DMS 273 treated with DMSO at 0.1 percent for 48 hours (cell line): ENCODE measurements around the gene SLC44A1.

Source experiments
- DNase-seq: peaks from one replicate; lab custom pipeline; 2025; lab: John Stamatoyannopoulos, UW

SLC44A1 gene

DNA sequence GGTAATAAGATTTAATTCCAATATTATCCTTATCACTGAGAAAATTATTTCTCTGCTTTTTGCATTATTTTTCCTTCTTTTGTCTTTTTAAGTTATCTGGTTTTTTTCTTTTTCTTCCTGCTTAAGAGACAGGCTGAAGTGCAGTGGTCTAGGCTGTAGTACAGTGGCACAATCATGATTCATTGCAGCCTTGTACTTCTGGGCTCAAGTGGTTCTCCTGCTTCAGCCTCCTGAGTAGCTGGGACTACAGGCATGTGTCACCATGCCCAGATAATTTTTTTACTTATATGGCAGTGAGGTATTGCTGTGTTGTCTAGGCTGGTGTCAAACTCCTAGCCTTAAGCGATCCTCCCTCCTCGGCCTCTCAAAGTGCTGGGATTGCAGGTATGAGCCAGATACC is 93.9 kb downstream of the SLC44A1 start:
- no peak for DNase-seq

DNA sequence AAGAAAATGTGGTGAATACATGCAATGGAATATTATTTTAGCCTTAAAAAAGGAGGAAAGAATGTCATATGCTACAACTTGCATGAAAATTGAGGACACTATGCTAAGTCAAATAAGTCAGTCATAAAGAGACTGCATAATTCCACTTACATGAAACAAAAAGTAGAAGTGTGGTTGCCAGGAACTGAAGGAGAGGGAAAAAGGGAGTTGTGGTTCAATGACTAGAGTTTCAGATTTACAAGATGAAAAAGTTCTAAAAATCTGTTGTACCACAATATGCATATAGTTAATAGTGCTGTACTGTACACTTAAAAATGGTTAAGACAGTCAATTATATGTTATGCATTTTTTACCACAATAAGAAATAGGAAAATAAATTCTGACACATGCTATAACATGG is 95.4 kb downstream of the SLC44A1 start:
- DNase-seq: no peak

DNA sequence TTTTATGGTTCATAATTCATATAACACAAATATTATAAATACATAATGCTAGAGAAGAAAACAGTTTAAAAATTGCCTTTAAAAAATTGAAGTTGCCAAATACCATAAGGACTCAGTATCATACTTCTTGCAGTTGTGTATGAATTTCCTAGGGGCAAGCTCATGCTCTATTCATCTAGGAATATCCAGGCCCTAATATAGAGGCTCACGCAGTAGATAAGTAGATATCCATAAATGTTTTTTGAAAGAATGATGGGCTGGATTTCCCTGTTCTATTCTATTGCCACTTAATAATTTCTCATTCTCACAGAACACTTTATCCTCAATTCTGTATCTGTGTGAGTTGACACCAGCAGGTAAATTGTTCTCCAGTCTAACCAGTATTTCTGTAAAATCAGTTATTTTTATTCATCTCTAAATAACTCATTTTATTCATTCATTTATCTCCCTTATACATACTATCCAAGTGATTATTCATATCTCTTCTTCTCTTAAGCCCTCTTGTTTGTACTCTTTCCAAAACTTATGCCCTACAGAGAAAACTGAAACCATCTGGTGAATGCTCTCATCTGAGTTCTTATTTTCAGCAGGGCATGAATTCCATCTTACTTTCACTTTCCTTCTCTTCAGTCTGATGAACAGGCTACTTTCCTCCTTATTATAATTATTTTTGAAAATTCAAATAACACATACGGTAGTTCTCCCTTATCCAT is 97.1 kb downstream of the SLC44A1 start:
- no peak for DNase-seq

DNA sequence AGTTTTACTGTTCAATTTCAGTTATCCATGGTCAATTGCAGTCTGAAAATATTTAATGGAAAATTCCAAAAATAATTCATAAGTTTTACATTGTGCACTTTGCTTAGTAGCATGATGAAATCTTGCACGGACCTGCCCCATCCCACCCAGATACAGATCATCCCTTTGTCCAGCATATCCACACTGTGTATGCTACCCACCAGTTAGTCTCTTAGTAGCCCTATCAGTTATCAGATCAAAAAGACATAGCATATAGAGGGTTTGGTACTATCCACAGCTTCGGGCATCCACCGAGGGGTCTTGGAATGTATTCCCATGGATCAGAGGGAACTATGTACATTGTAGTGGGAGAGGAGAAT is 97.7 kb downstream of the SLC44A1 start:
- no peak for DNase-seq

DNA sequence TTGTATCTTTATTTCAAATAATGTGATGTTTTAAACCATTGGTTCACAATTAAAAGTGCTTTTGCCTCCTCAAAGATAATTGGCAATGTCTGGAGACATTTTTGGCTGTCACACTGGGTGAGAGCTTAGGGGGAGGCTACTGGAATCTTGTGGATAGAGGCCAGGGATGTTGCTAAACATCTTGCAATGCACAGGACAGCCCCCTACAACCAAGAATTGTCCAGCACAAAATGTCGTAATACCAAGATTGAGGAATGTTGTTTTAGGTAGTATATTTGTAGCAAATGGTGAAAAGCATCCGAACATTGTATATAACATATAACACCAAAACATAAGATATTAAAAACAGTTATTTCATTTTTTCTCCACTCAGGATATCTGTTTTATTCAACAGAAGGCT is 99.8 kb downstream of the SLC44A1 start:
- no peak for DNase-seq

DNA sequence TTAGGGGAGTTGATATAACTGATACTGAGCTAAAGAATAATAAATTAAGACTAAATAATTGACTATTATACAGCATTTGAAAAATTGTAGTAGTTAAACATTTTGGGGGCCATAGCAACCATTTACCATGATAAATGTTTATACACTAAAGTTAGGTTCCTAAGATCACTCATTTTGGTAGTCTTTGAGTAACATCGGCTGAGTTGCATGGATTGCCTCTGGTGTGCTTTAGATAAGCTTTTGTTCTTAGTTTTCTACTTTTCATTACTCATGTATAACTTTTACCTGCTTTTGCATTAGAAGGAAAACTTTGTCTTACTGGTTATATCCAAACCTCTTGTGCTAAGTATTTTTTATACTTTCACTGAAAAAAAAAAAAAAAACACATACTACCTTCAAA is 101.2 kb downstream of the SLC44A1 start:
- DNase-seq: no peak

DNA sequence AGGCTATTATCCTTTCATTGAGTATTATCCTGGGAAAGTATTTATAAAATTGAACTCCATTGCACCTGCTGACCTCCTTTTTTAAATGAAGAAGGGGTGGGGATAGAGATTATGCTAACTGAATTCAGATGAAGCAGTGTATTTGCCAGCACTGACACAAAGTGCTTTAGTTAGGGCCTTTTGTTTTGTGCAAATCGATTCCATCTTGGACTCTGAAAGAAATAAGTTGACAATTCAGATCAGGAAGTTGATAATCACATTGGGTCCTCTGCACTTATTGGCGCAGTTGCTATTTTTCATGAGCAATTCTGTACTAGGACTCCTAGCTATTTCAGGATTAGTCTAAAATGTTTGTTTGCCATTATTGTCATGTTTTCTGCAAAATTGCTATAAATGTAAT is 101.8 kb downstream of the SLC44A1 start:
- no peak for DNase-seq

DNA sequence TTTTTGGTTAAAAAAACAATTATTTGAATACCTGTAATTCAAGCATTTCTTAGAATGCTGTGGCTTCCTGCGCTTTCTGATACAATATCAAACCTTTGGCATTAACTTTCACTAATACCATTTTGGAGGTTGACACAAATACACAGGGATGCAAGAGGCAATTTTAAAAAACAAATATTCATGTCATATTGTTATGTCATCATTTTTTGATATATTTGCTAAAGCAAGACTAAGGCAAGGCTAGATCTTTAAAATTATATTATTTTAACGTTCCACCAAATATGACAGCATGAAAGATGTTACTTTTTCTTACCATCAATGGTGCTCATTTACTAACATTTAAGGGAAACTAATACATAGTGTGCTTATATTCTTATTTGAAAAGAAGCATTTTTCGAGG is 110.0 kb downstream of the SLC44A1 start:
- DNase-seq: no peak

DNA sequence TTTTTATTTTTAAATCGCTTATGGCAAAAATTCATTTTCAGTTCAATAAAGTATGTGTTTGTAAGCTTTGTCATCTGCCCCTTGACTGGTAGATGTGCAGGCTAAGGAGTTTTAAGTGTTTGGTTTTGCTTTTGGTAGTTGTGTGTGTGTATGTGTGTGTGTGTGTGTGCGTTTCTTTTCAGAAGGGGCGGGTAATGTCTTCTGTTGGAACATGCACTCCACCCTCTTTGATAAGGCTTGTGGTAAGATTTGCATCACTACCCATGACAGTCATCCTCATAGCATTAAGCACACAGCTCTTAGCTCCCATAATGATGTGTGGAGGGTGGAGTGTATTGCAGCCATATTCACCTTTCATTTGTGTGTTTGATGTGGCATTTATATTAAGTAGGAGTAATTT is 111.3 kb downstream of the SLC44A1 start:
- DNase-seq: no peak

DNA sequence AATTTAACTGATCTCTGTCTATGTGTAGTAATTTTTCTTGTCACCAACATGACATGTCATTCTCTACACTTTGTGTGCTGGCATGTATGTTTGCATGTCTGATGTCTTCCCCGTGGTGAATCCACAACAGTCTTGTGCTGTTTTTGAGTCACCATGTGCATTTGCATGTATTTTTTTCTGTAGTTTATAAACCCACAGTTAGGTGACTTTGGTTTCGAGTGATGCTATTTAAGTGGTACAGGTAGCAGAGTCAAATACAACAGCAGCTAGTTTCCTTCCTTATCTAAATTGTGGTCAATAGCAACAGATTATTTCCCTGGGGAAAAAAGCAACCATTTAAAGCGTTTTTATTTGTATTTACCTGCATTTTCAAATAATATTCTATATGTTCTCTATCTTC is 113.5 kb downstream of the SLC44A1 start:
- DNase-seq: no peak

DNA sequence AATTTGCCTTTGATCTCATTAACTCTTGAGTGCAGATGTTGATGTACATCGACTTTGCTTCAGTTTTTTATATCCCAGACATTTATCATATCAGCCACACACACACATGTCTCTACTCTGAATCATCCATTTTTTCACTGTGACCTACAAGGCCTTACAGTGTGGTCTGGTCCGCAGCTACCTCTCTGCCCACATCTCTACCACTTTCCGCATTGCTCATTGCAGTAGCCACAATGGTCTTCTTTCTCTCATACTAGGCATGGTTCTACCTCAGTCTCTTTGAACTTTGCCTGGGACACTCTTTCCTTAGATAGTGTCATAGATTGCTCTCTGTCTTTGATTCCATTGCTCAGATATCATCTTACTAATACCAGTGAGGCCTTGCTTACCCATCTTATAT is 115.4 kb downstream of the SLC44A1 start:
- no peak for DNase-seq

DNA sequence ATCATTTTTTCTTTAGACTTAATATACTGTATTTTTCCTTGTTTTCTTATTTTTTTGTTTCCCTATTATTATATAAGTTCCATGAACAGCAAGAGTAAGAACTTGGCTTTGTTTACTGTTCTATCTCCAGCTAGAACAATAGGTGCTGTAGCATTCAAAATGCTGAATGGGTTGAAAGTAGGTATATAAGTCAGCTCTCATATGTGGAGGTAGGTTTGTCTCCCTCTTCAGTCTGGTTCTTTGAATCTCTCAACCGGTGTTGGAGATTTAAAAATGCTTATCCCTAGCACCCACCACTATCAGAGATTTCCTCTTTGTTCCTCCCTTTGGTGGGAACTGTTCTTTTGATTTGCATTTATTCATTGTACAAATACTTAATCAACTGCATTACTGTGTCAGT is 115.9 kb downstream of the SLC44A1 start:
- DNase-seq: no peak

DNA sequence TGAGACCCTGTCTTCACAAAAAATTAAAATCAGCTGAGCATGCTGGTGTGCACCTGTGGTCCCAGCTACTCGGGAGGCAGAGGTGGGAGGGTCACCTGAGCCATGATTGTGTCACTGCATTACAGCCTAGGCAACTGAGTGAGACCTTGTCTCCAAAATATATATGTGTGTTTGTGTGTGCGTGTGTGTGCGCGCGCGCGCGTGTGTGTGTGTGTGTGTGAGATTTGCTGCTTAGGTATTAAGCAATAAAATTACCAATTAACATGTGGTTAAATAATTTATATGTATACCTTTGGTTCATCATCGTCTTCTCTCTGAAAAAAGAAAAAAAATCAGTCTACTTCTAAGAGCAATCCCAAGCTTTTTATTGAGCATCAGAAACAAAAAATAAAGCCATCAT is 117.4 kb downstream of the SLC44A1 start:
- no peak for DNase-seq

DNA sequence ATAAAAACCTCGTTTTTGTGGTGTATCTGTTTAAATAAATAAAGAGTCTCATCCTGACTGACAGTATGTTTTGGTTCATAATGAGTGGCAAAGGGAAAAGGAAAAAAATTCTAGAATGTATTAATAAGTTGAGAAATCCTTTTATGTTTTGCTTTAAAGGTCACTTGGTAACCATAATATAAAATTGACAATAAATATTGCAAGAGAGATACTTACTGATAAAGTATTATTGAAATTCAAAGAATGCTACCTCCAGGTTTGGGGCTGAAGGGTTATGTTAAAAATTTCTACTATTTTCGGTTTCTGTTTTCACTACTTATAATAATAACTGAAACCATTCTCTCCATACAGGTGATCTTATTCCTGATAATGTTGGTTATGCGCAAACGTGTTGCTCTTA is 118.0 kb downstream of the SLC44A1 start:
- DNase-seq: no peak

DNA sequence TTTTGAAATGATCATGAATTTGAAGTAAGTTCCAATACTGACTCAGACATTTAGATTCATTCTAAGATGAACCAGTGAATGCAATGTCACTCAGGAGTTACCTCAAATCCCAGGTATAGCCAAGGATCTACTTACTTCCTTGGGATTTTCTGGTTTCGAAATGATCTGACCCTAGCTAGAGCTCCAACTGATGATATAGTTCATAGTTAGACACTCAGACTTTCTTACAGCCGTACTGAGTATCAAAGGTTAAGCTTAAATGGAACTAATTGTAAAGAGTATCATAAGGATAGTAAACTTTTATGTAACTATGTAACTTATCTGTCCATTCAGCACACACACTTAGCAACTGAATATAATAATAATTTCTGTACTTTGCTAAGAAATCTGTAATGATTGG is 119.4 kb downstream of the SLC44A1 start:
- DNase-seq: no peak

DNA sequence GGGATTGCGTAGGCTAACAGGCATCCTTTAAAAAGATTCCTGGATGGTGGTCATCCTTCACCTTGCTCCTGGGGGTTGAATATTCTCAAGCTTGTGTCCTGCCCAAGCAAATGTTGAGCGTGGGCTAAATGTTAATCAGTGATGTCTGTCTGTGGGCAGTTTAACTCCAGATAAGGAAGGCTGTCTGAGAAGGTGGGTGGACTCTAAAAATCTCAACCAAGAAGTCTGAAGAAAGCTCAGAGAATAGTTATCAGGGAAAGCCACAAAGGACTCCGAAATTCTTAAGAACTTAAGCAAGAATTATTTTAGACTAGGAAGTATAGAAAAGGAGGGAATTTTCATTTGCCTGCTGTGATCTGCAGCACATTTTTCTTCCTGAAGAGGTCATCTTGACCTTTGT is 125.5 kb downstream of the SLC44A1 start:
- no peak for DNase-seq

DNA sequence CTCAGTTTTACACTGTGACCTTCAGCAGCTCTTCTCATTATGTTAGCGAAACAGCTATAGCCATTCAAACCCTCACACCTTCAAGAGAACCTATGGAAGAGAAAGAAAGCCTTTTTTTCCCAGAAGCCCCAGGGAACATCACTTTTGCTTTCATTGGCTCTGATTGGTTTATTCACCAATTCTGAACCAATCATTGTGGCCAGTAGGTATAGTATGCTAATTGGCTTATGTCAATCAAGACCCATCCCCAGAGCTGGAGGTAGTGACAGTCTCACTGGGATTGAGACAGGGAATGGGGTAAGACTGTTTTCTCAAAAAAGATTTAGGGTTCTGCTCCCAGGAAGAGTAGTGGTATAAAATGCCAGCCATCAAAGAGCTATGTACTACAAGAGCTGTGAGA is 129.3 kb downstream of the SLC44A1 start:
- no peak for DNase-seq

DNA sequence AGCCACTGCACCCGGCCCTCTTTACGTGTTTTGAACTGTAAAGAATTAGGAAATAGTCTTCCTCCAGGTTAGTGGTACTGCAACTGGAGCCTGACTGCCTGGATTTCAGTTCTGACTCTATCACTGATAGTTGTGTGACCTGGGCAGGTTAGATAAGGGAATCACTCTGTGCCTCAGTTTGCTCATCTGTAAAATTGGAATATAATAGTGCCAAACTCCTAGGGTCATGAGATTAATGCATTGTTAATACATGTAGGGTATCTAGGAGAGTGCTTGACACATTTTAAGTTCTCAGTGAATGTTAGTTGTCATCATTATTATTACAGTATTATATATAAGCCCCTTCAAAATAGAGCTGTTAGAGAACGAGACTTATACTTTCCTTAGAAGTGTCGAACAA is 130.9 kb downstream of the SLC44A1 start:
- DNase-seq: no peak

DNA sequence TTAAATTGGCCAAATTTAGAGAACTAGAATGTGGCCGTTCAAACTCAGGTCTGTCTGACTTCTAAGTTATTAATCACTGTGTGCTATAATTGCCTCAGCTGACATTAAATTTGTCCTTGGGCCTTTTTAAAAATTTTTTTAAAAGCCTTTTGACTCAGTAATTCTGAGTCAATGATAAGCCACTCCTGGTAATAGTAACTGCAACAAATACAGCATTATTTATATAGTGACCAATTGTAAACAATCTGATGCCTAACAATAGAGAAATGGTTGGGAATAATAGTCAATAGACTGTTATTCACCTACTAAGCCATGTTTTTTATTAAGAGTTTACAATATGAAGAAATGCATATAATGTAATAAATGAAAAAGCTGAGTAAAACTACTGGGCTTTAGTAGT is 132.4 kb downstream of the SLC44A1 start:
- no peak for DNase-seq

DNA sequence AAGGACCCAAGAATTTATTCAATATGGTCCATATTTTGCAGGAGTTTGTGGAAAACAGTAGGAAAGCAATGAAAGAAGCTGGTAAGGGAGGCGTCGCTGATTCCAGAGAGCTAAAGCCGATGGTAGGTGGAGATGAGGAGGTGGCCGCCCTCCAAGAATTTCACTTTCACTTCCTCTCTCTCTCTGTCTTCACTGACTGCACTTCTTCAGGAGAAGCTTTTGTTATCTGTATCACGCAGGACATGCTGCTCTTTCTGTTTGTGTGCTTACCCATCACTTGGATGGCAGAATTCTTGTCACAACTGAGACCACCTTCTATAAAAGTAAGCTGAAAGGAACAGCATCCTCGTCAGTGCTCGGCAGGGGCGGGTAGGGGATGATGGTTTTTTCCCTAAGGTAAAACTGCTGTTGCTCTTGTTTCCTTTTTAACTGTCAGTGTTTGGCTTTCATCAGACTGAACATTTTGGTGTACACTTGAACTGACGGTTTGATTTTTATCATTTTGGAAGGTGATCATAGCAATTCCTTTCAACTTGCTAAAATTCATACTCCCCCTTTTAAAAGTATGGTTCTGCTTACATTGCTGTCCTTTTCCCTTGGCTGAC is 141.0 kb downstream of the SLC44A1 start:
- no peak for DNase-seq

DNA sequence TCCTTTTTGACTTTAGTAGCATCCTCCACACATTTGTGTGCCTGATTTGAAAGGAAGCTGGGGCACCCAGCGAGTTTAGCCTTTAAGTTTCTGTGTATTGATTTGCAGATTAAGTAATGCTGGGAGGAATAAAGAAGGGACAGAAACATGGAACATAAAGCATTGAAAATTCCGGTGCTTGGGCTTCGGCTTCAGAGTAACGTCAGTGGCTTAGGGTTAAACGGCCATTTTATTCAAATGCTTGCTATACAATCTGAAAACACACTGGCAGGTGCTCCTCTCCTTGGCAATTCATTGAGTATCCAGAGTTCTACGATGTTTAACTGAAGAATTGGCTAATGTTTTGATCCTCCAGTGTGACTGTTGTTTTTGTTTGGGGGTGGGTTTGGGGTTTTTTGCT is 145.3 kb downstream of the SLC44A1 start:
- DNase-seq: no peak

DNA sequence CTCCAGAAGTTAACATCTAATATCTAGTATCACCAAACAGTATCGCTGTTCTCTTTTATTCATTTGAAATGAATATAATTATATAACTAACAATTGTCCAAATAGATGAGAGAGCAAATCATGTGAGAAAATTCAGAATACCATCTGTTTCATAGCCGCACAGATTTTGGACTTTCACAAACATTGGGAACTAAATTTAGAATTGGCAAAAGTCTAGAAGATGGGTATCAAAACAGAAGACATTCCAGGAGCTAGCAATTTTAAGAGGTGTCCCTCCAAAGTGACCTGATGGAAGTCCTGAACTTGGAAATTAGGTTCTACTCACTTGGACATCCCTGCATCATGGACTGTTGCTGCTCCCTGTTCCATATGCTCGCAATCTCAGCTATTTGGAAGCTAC is 146.4 kb downstream of the SLC44A1 start:
- DNase-seq: no peak

DNA sequence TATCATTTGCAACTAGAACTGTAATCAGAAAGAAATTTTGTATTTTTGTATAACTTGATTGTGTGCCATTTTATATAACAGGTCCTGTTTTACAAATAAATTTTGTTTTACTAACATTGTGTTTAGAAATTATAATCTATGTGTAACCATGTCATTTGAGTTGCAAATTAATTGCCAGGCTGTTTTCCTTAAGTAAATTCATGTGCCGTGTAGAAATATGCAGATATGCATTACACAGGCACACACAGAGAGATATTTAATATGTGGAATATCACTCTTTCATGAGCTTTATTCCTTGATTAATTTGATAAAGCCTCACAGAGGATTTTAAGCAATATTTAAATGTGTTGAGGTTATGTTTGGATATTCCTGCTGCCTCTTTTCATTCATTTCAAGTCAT is 146.8 kb downstream of the SLC44A1 start:
- DNase-seq: no peak

DNA sequence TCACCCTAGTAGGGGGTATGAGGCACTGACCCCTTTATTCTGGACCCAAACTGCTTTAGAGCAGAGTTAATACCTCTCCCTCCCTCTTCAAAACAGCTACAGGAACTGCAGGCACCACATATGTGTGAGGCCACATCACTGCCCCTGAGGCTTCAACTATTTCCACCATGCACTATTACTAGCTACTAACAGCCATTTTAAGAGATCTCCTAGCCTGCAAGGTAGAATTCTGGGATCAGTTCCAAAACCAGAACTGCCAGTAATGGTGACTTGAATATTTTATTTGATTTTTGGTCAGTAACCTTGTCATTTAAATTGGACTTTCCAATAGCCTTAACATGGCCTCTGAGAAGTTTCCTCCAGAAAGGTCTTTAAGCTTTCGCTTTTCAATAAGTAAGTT is 148.1 kb downstream of the SLC44A1 start:
- DNase-seq: no peak
